HG03103 (cell line): Measurements from ENCODE around the gene IDH3G.
"Not testable (repeated sequence)": the region's sequence is repeated elsewhere in the genome, so short reads cannot be mapped to it uniquely, and the experiment has no call there.

Source experiments
- ATAC-seq: cut with Tn5 transposase; IDR thresholded peaks from one replicate; pipeline ENCODE4 v1.9.1; 2021; ENCODE audit warnings: low read depth; ENCODE audit not compliant: unreplicated experiment

IDH3G gene

GRCh38 chrX:153794018-153794896 is at the start of gene IDH3G, which contains the start of gene SSR4:
Gene IDH3G (minus strand): TSS chrX:153794375. CDS start chrX:153794326, 49 bp downstream.
Gene SSR4 (plus strand): TSS chrX:153794668. CDS start chrX:153794688, 20 bp downstream.
- peak; percentile 94 for ATAC-seq

- no peak for ATAC-seq
These were observed 42.7 kb upstream of the IDH3G start for GRCh38 chrX:153836921-153837320.

GRCh38 chrX:153832728-153833127 is 38.6 kb upstream of the IDH3G start:
- no peak for ATAC-seq

- no peak for ATAC-seq
These were observed 37.4 kb upstream of the IDH3G start for GRCh38 chrX:153831429-153832150.

- no peak for ATAC-seq
These were observed 36.7 kb upstream of the IDH3G start for GRCh38 chrX:153830640-153831428.

GRCh38 chrX:153829799-153830639 is 35.8 kb upstream of the IDH3G start, which contains the start of gene PDZD4:
Gene PDZD4 (minus strand): TSS chrX:153830544. CDS start chrX:153830298, 246 bp downstream.
- no peak for ATAC-seq

- no peak for ATAC-seq
These were observed 35.3 kb upstream of the IDH3G start for GRCh38 chrX:153829549-153829798.

- ATAC-seq: no peak
These were observed 34.8 kb upstream of the IDH3G start for GRCh38 chrX:153828723-153829548.

GRCh38 chrX:153828308-153828707 is 34.1 kb upstream of the IDH3G start:
- no peak for ATAC-seq

- ATAC-seq: no peak
These were observed 33.7 kb upstream of the IDH3G start for GRCh38 chrX:153827903-153828302.

- no peak for ATAC-seq
These were observed 32.8 kb upstream of the IDH3G start for GRCh38 chrX:153827016-153827415.

GRCh38 chrX:153825042-153825441 is 30.9 kb upstream of the IDH3G start:
- ATAC-seq: no peak

- no peak for ATAC-seq
These were observed 30.2 kb upstream of the IDH3G start for GRCh38 chrX:153824348-153824747.

- no peak for ATAC-seq
These were observed 26.9 kb upstream of the IDH3G start for GRCh38 chrX:153821066-153821465.

- no peak for ATAC-seq
These were observed 26.4 kb upstream of the IDH3G start for GRCh38 chrX:153820601-153821000.

- ATAC-seq: no peak
These were observed 25.3 kb upstream of the IDH3G start for GRCh38 chrX:153819384-153820040.

- no peak for ATAC-seq
These were observed 24.6 kb upstream of the IDH3G start for GRCh38 chrX:153818571-153819383.

- not testable (repeated sequence) for ATAC-seq
These were observed 23.9 kb upstream of the IDH3G start for GRCh38 chrX:153818064-153818463.
